PFSK-1 (cell line): Measurements from ENCODE around the gene TPCN1.

ENCODE experiments used
- FOXP2 ChIP-seq: optimal IDR thresholded peaks from 2 replicates; pipeline ENCODE3; 2011; ENCODE audit warnings: borderline replicate concordance, control low read depth, inconsistent platforms; ENCODE audit not compliant: insufficient read depth; ENCODE audit errors: extremely low read length, extremely low read depth
- POLR2AphosphoS5 ChIP-seq: IDR thresholded peaks from 2 replicates; pipeline ENCODE4 v1.6.1; 2012; ENCODE audit warnings: low read depth, mild to moderate bottlenecking, control low read depth, low read length, moderate library complexity
- REST ChIP-seq, 2 experiments: IDR thresholded peaks; 2 replicates each; pipeline versions ENCODE4 v1.6.1 to v1.8.0; 2011 to 2012; ENCODE audit warnings: low read depth in 2 of 2, low read length in 2 of 2, control low read depth in 1 of 2, inconsistent platforms in 1 of 2, mild to moderate bottlenecking in 1 of 2, moderate library complexity in 1 of 2; ENCODE audit not compliant: insufficient read depth in 1 of 2
- SIN3A ChIP-seq: IDR thresholded peaks from 2 replicates; pipeline ENCODE4 v1.6.1; 2012; ENCODE audit warnings: mild to moderate bottlenecking, low read length, moderate library complexity, borderline replicate concordance; ENCODE audit not compliant: insufficient read depth
- TAF1 ChIP-seq: IDR thresholded peaks from 2 replicates; pipeline ENCODE4 v1.6.1; 2012; ENCODE audit warnings: low read length, control low read depth, borderline replicate concordance; ENCODE audit not compliant: insufficient read depth

Gene TPCN1

GRCh38 chr12:113232089-113232839, 11.0 kb downstream of the TPCN1 start:
- TF ChIP-seq TAF1: no peak
- TF ChIP-seq FOXP2: no peak
- TF ChIP-seq POLR2AphosphoS5: no peak
- no peak for TF ChIP-seq SIN3A
- no peak for TF ChIP-seq REST (IDR thresholded peaks at IDR 0.05; ENCODE audit: insufficient read depth in 1 of 2, low read depth in 2 of 2, low read length in 2 of 2)

- no peak for TF ChIP-seq SIN3A
- TF ChIP-seq POLR2AphosphoS5: no peak
- TF ChIP-seq REST (IDR thresholded peaks at IDR 0.05; ENCODE audit: insufficient read depth in 1 of 2, low read depth in 2 of 2, low read length in 2 of 2): no peak
- no peak for TF ChIP-seq FOXP2
- no peak for TF ChIP-seq TAF1
Measured at GRCh38 chr12:113232840-113233585, 11.7 kb downstream of the TPCN1 start.

- no peak for TF ChIP-seq POLR2AphosphoS5
- TF ChIP-seq SIN3A: no peak
- no peak for TF ChIP-seq TAF1
- TF ChIP-seq REST (IDR thresholded peaks at IDR 0.05; ENCODE audit: insufficient read depth in 1 of 2, low read depth in 2 of 2, low read length in 2 of 2): no peak
- TF ChIP-seq FOXP2: no peak
Measured at GRCh38 chr12:113233967-113234366, 12.7 kb downstream of the TPCN1 start.

GRCh38 chr12:113234483-113234882, 13.2 kb downstream of the TPCN1 start:
- TF ChIP-seq FOXP2 (no peak), TAF1 (no peak), SIN3A (no peak), REST (IDR thresholded peaks at IDR 0.05; ENCODE audit: insufficient read depth in 1 of 2, low read depth in 2 of 2, low read length in 2 of 2) (no peak), POLR2AphosphoS5 (no peak)
